GM13977 (cell line): ENCODE data around the gene MED6.

ENCODE experiments used
- DNase-seq: peaks from one replicate; pipeline ENCODE4 v3.0.0; 2012; ENCODE audit warnings: low spot score
- CTCF ChIP-seq: IDR thresholded peaks from 2 replicates; pipeline ENCODE4 v1.5.1; 2012; ENCODE audit warnings: mild to moderate bottlenecking, control low read depth; ENCODE audit not compliant: insufficient read depth; ENCODE audit errors: extremely low read depth, missing control alignments
- in situ Hi-C: fragments of 300-500 bp; cut with MboI; formaldehyde crosslinking; loops from one replicate; pipeline ENCODE4 v1.12.0; 2022; ENCODE audit warnings: low sequenced_read_pairs, low pct_unique_long_range_greater_than_20kb, mixed read lengths, inconsistent platforms; ENCODE audit not compliant: unreplicated experiment

The MED6 gene

GRCh38 chr14:70563417-70563816, 37.0 kb downstream of the MED6 start:
- DNase-seq, result no peak
- in situ Hi-C loops, result no loop called here
- TF ChIP-seq CTCF, result no peak

GRCh38 chr14:70558356-70558755, 42.1 kb downstream of the MED6 start:
- no peak for TF ChIP-seq CTCF
- DNase-seq, result no peak
- in situ Hi-C loops, result no loop called here

- DNase-seq, result no peak
- no peak for TF ChIP-seq CTCF
Measured at GRCh38 chr14:70555890-70556289, 44.6 kb downstream of the MED6 start.

GRCh38 chr14:70538087-70538486, 62.4 kb downstream of the MED6 start:
- DNase-seq, result no peak
- TF ChIP-seq CTCF, result no peak
- in situ Hi-C loops, result no loop called here

More at GRCh38 chr14:70555890-70556289, 44.6 kb downstream of the MED6 start:
- in situ Hi-C loops, result no loop called here

GRCh38 chr14:70536830-70537229, 63.6 kb downstream of the MED6 start:
- TF ChIP-seq CTCF, result no peak
- in situ Hi-C loops, result no loop called here
- DNase-seq, result no peak

- in situ Hi-C loops, result no loop called here
- no peak for TF ChIP-seq CTCF
- no peak for DNase-seq
Measured at GRCh38 chr14:70534904-70535303, 65.6 kb downstream of the MED6 start, which contains the start of gene ADAM20. ADAM20 (minus strand) TSS chr14:70535004; CDS start chr14:70524757, 10,247 bp downstream.
